SH-SY5Y (cell line): ENCODE data around the gene PTPRK.

ENCODE experiments used
- GATA2 ChIP-seq: IDR thresholded peaks from 2 replicates; pipeline ENCODE4 v1.6.1; 2011; ENCODE audit warnings: mild to moderate bottlenecking, low read depth, low read length
- GATA3 ChIP-seq: IDR thresholded peaks from 2 replicates; pipeline ENCODE4 v1.6.1; 2011; ENCODE audit warnings: low read depth, mild to moderate bottlenecking, low read length, moderate library complexity

GRCh38 chr6:128250370-128251070, 269.9 kb downstream of the PTPRK start:
- TF ChIP-seq GATA2 (no peak), GATA3 (no peak)
